ENCODE results near the gene RTP1.
A peak's percentile ranks its signal among the peaks of the same experiment; 100 is the strongest.
"Not testable (repeated sequence)": the region's sequence is repeated elsewhere in the genome, so short reads cannot be mapped to it uniquely, and the experiment has no call there.

The RTP1 gene, protein sequence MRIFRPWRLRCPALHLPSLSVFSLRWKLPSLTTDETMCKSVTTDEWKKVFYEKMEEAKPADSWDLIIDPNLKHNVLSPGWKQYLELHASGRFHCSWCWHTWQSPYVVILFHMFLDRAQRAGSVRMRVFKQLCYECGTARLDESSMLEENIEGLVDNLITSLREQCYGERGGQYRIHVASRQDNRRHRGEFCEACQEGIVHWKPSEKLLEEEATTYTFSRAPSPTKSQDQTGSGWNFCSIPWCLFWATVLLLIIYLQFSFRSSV

DNA sequence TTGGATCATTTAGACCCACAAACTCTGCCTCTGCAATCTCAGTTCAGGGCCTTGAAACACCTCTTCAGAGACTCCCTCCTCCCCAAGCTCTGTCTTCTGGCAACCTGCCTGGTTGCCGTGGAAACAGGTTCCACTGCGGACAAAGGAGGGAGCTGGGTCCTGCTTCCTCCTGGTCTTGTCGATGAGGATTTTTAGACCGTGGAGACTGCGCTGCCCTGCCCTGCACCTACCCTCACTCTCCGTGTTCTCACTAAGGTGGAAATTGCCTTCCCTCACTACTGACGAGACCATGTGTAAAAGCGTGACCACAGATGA, at the start of gene RTP1:
Gene RTP1, plus strand, starts transcription at position 152 of the 315 bp plus-strand sequence. Its CDS starts 30 bp downstream, at position 182.
- DNase-seq (ENCODE audit: low spot score), result no peak

DNA sequence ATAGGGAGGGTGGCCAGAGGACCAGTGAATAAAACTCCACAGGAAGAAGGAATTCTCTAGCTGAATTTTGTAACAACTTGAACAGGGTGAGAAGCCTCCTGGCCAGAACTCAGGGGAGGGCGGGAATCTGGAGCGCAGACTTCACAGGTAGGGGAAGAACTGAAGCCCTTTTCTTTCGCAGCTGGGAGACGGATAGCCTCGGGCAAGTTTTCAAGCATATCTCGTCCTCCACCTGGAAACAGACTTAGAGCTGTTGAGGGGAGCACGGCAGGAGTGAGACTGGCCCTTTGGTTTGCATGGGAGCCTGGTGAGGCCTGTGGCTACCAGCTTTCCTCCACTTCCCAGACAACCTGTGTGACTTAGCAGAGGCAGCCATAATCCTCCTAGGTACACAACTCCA, 47.1 kb upstream of the RTP1 start:
- DNase-seq (ENCODE audit: low spot score), result no peak

DNA sequence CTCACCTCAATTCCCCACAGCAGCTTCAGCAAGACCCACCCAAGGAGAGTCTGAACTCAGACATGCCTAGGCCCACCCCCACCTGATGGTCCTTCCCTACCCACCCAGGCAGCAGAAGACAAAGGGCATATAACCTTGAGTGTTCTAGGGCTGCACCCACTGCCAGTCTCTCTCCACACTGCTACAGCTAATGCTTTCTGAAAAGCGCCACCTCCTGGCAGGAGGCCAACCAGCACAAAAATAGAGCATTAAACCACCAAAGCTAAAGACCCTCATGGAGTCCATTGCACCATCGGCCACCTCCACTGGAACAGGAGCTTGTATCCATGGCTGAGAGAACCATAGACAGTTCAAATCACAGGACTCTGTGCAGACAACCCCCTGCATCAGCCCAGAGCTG, 46.7 kb upstream of the RTP1 start:
- DNase-seq (ENCODE audit: low spot score), result no peak

DNA sequence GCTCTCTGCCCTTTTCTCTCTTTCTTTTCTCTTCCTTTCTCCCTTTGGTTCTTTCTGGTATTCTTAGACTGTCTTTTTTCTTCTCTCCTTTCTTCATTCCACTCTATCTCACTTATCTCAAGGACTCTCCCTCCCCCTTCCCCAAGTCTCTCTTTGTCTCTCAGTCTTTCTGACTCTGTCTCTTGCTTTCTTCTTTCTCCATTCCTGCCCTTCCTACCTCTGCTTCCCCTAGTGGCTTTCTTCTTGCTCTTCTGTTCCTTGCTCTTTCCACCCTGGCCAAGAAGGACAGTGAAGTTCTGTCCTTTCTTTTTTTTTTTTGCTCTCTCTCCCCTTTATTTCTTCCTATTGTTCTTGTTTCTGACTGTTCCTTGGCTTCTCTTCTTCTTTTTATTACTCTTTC, 35.7 kb upstream of the RTP1 start:
- DNase-seq (ENCODE audit: low spot score), result no peak

DNA sequence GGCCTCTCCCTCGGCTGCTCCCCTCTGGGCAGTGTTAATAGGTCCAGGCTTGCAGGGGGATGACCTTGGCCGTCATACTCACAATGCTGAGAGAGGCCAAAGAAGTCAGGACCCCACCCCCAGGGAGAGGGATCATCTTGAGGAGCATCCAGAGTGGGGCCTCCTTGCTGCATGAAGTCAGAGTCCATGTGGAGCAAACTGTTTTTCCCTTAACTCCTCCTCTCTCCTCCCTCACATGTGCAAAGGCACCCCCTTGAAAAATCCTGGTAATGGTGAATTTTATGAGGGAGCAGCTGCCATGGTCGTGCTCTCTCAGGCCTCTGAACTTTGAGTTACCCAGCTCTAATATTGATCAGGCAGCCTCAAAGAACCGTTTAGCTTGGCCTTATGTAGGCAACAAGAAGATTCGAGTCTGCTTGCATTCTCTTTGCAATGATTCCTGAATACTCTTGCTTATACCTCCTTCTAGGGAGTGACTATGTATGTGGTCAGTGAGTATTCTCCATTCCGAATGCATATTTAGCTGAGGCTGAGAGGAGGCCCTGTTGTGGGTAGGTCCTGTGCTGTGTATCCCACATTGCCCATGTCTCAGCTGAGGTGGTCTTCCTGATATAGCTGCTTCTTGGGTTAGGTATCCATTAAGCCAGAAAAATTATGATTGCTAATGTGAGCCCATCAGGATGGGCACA, 34.9 kb upstream of the RTP1 start:
- no peak for DNase-seq (ENCODE audit: low spot score)

DNA sequence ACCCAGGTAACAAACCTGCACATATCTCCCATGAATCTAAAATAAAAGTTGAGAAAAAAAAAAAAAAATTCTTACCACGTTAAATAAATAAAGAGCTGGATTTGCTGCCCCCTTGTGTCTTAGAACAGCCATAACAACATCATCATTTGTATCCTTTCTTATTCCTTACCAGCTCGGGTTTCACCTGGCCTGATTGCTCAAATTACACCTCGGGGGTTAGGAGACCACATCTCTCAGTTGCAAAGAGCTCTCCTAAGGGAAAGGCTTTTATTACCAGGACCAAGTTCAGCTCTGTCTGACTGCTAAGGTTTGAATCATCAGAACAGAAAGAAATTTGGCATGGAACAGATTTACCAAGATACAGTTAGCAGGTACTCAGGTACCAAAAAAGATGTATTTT, 32.1 kb upstream of the RTP1 start:
- DNase-seq (ENCODE audit: low spot score), result peak; percentile 34

DNA sequence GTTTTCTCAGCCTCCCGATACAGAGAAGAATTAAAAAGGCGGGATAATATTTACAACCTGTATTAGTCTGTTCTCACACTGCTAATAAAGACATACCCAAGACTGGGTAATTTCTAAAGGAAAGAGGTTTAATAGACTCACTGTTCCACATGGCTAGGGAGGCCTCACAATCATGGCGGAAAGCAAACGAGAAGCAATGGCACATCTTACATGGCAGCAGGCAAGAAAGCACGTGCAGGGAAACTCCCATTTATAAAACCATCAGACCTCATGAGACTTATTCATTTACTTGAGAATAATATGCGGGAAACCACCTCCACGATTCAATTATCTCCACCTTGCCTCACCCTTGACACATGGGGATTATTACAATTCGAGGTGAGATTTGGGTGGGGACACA, 30.5 kb upstream of the RTP1 start:
- DNase-seq (ENCODE audit: low spot score), result no peak

DNA sequence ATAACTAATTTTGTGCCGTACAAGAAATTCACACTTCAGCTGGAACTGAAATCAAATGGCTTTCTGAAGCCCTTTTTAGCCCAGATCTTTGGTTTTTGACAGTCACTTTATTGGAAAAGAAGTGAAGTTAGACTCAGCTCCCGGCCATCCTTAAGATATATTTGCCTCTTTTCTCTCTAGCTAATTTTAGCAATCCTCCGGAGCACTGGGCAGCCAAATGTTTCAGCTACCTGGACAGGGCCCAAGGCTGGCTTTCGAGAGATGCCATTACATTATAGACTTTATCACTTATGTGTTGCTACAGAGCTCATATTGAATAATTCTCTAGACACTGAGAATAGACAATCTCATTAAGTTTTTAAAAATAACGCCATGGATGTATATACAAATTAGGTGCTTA, 29.5 kb upstream of the RTP1 start:
- no peak for DNase-seq (ENCODE audit: low spot score)

DNA sequence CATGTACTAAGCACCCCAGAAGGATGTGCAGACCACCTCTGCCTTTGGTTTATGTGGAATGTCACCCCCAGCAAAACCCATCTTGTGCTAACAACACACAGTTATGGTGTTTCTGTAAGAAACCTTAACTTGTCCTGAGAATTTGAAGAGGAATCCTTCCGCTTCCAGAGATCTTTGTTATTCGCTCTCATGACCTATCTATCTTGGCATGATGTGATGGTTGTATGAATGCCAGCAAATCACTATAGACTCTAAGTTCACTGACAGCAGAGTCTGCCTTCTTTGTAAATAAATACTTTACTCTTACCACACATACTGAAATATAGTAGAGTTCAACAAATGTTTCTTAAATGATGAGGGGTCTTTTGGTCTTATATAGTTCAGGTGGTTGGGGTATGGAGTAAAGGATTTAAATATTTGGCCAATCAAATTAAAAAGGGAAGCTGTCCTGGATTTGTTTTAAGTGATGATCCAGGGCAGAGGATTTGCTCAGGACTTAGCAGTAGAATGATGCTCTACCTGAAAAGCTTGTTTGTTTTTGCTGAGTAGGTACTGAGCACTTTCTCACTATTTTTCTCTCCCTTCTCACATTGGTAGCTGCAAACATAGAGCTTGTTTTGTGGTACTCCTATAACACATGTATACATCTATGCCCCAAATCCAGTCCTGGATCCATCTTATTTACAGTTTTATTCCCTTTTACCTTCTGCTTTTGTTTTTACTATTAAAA, 27.9 kb upstream of the RTP1 start:
- DNase-seq (ENCODE audit: low spot score), result no peak

DNA sequence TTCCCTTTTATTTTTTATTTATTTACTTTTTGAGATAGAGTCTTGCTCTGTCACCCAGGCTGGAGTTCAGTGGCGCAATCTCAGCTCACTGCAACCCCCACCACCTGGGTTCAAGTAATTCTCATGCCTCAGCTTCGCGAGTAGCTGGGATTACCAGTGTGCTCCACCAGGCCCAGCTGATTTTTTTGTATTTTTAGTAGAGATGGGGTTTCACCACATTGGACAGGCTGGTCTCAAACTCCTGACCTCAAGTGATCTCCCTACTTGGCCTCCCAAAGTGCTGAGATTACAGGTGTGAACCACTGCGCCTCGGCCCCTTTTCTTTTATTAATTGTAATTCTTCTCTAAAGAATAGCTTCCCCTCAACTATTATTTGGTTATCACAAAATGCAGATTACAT, 26.4 kb upstream of the RTP1 start:
- not testable (repeated sequence) for DNase-seq (ENCODE audit: low spot score)

DNA sequence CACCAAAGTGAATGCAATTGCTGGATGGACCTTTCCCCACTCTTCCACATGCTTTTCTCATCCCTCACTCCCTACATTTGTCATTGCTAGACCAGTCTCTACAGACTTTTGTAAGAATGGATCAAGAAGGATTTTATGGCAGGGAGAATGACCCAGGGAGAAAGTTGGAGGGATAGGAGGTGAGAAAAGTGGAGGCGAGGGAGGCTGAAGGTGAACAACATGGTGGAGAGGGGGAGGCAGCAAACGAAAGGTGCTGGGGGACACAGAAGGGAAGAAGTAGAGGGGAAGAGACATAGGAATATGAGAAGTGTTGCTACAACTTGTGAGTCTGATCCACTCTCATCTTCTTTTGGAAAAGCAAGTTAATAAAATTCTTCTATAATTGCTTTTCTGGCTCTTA, 24.4 kb upstream of the RTP1 start:
- no peak for DNase-seq (ENCODE audit: low spot score)

DNA sequence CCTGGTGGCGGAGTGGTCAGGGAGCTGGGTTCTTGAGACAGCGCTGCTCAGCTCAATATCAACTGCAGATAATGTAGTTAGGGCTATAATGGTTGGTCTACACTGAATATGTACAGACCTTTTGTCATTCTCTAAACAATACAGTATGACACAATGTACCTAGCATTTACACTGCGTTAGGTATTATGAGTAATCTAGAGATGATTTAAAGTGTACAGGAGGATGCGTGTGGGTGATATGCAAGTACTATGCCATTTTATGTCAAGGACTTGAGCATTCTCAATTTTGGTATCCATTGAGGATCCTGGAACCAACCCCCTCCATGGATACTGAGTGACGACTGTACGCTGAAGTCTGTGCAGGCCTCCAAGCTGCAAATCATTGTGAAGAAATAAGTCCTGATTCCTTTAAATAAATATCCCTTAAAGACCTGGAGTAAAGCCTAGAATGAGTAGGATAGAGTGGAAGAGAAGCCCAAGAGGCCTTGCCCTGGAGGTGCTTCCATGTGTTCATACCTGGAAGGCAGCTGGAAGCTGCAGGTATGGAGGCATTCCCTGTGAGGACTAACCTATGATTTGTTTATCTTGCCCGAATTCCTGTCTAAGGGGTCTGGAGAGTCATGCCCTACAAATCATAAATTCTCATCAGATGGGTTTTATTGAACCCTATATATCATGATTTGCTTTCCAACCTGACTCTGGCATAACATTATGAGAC, 15.7 kb upstream of the RTP1 start:
- DNase-seq (ENCODE audit: low spot score), result no peak

DNA sequence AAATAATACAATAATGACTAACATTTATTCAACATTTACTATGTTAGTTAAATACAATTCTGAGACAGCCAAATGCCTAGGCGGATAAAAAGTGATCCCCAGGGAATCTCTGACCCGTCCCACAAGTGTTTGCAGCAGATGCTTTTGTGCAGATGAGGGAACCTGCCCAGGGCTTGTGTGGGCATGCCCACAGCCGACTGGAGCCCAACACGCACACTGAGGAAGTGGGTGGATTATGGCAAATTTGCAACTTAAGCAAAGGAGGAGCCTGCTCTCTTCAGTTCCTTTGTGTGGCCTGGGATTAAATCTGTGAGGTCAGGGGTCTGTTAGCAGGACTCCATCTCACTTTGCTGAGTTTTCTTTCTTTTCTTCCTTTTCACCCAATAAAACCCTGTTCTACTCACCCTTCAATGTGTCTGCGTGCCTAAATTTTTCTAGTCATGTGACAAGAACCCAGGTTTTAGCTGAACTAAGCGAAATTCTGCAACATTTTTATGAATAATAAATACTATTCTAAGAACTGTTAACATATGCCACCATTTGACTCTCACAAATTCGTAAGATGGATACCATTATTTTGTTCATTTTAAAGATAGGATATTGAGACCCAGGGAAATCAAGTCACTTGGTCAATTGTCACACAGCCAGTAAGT, 13.9 kb upstream of the RTP1 start:
- no peak for DNase-seq (ENCODE audit: low spot score)

DNA sequence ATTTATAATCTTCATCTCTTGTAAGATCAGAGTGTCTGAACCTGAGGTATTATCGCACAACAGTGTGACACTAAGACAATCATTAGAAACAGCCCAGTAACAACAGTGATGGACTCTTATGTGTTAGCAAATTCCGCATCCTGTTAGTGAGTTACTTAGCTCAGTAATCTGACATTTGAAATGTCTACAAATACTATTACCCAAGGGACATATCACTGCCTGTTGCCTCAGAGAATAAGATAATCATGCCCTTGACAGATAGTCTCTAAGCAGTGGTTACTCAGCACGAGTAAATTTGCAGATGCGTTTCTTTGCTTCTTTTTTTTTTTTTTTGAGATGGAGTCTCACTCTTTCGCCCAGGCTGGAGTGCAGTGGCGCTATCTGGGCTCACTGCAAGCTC, 13.4 kb upstream of the RTP1 start:
- no peak for DNase-seq (ENCODE audit: low spot score)

DNA sequence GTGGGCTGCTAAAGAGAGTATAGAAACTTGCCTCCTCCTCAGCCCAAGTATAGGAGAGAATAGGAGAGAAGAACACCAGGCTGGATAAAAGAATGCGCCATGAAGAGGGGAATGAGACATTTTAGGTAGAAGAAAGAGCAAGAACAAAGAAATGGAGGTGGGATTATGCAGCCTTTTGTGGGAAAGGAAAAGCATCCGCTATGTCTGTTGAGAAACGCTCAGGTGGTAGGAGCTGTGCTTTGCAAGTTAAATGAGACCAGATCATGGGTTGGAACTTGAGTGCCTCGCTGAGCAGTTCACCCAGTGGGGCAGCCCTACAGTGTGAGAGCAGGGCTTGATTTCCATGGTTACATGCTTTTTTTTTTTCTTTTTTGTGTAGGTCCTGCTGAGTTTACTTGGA, 11.5 kb upstream of the RTP1 start:
- no peak for DNase-seq (ENCODE audit: low spot score)

DNA sequence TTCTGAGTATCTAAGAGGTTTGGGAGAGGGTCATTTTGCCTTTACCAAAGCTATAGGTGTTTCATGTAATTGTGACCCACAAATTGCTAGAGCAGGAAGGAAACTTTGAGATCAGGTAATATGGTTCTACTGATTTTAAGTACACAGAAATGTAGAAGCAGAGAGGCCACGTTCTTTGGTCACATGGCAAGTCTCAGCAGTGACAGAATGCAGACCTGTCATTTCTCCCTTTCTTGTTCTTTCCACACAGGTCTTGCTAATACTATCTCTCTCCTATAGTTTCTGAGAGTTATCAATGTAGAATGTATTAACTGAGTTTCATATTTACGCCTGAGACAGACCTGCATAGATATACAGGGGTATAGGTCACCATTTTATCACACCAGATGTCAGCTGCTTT, 10.9 kb upstream of the RTP1 start:
- no peak for DNase-seq (ENCODE audit: low spot score)

DNA sequence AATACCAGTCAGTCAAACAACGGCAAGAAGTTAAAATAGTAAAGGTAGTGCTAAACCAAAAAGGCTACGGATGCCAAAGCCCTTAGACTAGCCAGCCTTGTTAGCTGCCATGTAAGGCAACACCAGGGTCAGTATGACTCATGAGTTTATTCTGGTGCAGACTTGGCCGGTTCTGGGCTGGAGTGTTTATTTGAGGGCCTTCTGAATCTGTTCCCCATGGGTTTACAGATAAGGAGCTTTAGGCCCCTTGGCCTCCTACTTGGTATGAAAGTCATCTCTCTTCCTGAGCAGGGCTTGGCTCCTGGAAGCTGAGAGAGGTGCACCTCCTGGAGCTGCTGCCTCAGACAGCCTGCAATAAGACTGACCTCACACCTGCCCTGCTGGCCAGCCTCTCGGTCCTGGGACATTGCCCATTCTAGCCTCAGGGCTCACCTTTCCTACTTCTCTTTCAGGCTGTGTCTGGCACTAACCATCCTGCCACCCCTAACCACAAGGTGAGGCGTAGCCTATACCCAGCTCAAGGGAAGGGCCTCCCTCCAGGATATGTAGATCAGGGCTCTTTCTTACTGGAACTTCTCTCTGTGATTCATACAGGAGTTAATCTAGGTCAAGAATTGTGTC, 10.4 kb upstream of the RTP1 start:
- DNase-seq (ENCODE audit: low spot score), result peak; percentile 87

DNA sequence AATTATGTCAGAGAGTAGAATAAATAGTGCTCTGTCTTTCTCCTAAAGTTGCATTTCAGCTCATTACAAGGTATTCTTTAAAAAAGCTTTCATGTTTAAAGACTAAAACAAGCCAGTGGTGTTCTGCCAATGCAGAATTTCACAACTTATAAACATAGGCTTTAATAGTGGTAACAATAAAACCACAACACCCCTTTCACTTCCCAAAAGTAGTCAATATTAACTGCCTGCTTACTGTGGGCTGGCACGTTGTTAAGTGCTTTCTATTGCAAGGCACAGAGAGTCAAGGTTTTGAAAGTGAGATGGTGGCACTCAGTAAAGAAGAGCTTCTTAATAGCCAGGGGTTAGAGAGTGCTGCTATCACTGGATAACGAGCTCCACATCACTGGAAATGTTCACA, 8.4 kb upstream of the RTP1 start:
- DNase-seq (ENCODE audit: low spot score), result no peak

DNA sequence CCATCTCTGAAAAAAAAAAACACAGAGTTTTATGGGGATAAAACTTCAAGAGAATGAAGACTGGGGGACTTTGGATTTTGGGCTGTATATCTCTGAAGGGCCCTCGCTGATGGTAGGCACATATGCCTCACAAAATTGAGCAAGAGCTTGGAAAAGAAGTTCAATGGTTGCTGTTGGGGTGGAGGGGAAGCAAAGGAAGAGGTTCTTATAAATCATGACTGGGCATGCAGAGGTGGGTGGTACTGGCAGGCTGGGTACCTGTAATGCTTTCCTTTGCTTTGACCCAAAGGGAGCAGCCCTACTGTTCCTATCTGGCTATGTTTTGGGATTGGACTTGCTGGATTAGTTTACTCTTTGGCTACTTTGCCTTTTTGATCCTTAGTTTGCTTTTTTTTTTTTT, 6.0 kb upstream of the RTP1 start:
- no peak for DNase-seq (ENCODE audit: low spot score)

DNA sequence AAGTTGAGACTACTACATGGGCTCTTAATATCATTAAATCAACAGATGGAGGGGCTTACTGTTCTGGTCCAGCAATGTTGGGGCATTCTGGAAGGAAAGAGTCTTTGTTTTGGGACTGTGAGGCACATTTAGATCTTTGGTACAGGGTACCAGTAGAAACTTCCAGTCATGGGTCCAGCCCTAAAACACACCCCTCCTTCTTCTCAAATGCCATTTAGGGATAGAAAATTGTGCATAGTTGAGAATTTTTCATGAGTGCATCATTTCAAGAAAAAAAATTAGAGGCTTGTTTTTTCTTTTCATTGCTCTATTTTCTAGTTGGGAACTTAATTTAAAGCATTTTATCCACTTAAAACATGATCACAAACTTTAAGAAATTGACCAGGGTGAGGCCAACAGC, 4.1 kb upstream of the RTP1 start:
- peak; percentile 36 for DNase-seq (ENCODE audit: low spot score)

DNA sequence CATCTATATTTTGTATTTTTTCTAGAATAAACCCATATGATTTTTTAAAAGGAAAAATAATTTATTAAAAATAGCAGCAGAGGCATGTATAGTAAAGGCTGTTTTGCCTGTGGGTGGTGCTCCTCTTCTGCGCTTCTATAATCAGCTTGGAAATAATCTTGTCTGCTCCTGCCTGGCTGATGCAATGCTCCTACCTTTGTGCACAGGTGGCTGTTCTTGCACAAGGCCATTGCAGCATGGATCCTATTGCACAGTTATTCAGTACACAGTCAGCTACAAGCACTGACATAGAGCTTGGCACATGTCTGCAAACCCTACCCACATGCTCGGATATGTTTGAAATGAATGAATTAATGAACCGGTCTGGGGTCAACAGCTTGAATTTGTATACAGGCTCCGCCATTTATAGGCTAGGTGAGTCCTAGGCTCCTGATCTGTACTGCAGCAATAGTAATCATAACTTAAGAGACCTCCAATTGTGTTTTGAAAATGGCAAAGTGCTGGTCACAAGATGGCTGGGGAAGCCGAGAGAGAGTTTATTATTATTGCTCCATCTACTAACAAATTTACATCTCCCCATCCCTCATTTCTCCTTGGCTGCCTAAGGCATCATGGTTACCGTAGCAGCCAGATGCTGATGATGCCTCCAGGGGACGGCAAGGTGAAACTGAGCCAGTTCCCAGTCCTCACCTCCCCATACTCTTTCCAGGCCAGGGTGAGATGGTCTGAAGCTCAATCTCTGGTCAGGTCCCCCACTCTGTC, 532 bp upstream of the RTP1 start:
- DNase-seq (ENCODE audit: low spot score), result no peak

Measured in AG08396 (cell line).